Right lung (tissue), 5 donors: Measurements from ENCODE around the gene NCKAP5. TPM values are rescaled to one million over a fixed set of nuclear protein-coding genes. Genes with fewer than 3 reads are reported as not detected.

Source experiments
- DNase-seq, 2 donors: peaks; one replicate each; pipeline ENCODE4 v3.0.0-alpha.2; 2013
- polyA plus RNA-seq, 5 donors: library from polyadenylated mRNA; unstranded; fragments of 120-200 nt; gene quantifications; one replicate each; pipeline versions ENCODE4 v1.2.1 to v1.2.3, GENCODE V29; 2013; ENCODE audit warnings: inconsistent platforms in 1 of 5, low replicate concordance in 1 of 5; ENCODE audit not compliant: insufficient read length in 5 of 5, insufficient read depth in 1 of 5

NCKAP5 gene
- polyA plus RNA-seq, 5 donors: 15.1 to 20.7 (median 15.9) TPM

DNA sequence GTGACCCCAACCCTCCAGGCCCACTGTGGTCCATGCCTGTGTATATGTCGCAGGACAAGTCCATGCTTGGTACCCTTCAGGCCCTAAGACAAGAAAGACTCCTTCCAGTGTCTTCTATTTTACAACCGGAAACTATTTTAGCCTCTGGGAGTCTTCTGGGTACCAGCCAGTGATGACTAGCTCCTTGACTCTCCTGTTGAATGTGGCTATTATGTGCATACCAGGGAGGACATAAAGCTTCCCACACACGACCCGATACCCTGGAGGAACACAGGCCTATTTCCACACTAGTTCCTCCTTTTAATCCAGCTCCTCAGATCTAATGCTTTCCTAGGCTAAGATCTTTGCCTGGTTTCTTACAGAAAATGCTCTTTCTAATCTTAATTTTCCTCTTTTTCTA, 178.1 kb downstream of the NCKAP5 start:
- DNase-seq: no peak

DNA sequence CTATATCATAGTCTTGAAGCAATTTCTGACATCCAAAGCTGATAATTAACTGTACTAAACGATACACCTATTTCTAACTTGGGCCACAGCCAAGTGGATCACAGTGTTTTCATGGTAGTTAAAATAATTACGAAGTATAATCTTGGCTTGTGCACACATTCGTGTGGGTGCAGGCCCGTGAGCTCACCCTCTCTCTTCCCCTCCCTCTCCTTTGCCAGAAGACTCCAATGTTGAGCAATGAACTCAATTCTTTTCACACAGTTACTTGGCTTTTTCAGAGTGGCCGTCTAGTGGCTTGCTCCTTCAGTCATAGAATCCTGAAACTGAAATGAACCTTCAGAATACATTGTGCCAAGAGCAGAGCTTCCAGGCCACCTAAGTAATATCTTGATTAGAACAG, 178.7 kb downstream of the NCKAP5 start:
- no peak for DNase-seq

DNA sequence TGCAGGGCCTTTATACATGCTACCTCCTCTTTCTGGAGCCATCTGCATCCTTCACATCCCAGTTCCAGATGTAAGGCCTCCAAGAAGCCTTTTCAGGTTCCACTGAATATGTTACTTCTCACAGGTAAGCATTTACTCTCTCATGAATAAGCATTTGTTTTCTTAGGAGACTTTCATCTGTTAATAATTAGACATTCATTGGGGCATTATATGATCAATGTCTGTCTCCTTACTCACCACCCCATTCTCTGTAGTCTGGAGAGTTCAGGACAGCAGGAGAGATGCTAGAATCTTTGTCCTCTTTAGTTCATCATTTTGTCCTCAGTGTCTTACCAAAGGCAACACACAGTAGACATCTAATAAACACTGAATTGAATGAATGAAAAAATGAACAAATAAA, 185.7 kb downstream of the NCKAP5 start:
- DNase-seq: no peak

DNA sequence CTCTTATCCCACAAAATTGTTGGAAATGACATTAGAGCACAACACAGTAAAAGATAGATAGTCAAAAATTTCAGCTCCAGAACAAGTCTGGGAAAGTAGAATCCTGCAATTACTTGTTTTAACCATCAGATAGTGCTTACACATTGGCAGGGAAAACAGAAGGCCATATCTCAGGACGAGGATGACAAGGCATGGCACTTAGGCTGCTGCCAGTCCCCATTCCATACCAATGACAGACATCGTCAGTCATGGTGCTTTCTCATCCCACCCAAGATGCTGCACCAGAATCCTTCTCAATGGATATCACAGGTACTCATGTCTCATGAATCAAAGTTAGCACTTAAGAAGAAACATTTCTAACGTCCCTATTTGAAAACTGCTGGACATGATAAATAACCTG, 187.3 kb downstream of the NCKAP5 start:
- DNase-seq: no peak

DNA sequence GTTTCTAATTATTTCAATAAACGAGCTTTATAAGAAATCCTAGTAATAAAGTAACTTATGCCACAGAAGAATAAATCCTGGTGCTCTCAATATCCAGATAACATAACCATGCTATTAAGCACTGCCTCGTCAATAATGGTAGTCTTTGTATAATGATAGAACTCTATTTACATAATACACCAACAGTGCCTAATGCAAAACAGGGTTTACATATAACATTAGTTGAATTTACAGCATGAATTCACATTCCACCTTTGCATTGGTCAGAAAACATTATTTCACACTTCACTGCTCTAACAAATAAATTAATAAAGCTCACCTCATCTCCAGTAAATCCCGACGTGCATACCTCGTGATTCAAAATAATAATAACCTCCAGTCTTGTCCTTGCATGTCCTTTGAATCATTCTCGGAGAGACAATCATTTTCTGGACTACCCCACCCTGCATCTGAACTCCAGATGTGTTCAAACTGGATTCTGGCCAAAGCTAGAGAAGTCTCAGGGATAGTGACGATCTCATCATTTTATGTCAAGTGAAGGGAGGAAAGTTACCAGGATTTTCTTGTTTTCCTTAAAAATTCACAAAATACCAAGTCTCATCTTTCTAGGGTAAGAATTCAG, 189.2 kb downstream of the NCKAP5 start:
- DNase-seq: no peak

DNA sequence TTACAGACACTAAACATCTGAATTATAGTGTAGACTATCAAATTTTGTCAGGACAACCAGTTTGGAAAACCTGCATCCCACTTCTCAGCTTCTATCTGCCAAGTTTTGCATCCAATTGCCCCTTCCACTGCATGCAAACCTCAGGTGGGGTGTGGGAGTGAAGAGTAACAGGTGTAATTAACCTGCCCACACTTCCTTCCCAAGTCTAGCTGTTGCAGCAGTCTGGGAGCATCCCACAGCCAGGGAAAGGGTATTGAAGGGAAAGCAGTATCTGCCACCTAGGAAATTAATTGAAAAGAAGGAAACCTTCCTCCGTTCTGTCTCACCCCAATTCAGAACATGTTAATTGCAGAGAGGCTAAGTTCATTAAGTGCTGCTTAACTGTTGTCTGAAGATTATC, 189.9 kb downstream of the NCKAP5 start:
- no peak for DNase-seq

DNA sequence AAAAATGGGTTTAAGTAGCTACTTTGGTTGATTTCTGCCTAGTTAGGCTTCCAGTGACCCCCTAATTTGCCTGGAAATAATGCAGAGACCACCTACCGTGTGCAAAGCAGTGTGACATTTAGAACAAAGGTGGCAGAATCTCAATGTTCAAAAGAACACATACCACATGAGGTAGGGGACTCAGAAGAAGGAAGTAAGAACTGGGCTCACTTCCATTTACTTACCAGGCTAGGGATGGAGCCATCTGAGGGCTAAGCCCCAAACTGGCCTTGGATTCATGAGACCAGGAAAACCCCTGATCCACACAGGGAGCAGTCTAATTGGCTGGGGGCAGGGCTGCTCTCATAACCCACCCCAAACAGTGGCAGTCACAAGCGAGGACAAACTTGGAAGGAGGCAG, 190.7 kb downstream of the NCKAP5 start:
- no peak for DNase-seq

DNA sequence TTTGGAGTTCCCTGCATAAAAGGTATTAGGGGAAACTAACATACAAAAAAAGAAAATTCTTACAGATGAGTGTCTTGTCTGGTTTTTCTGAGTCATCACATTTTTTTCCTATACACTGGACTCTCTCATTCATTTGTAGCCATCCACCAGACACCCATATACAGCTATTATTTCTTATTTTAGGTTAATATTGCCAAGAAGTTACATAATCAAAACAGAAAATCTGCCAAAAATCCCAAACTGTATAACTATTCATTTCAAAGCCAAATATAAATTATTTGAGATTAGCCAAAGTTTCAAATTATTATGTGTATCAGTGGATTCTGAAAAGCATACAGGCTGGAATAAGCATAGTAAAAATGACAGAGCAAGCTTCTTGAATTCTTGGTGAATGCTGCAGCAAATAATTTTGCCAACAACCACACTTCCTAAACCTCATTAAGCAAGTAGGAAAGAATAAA, 191.2 kb downstream of the NCKAP5 start:
- DNase-seq: peak; percentile 18 to 20

DNA sequence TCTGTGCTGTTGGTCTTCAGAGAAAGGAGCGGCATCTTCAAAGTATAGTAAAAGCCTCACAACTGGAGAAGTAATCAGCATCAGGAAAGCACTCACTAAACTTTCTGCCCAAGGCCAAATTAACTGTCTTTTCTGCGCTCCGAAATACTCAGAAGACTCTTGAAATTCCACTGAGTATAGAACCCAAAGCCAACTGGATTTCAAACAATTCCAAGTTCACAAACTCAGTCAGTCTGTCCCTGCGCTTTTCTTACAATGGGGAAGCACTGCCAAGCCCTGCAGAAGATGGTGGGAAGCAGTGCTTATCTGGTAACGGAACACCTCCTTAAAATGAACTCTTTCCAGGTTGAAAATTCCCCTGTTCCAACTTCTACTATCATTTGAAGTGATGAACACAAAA, 193.5 kb downstream of the NCKAP5 start:
- DNase-seq: no peak

DNA sequence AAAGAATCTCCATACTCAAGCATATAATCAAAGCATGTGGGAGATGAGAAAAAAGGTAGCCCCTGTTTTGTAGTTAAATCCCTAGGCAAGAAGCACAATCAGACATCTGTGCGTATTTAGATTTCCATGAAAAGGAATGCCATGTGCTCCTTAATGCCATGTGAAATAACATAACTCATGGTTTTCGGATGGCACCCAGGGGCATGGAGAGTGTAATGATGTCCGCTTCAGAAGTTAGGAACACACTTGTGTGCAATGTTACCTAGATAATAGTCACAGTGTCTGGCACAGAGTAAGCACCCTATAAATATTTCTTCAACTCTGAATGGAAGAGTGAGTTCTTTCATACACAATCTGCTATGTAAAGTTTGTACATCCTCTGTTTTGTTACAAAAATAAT, 197.0 kb downstream of the NCKAP5 start:
- DNase-seq: no peak

DNA sequence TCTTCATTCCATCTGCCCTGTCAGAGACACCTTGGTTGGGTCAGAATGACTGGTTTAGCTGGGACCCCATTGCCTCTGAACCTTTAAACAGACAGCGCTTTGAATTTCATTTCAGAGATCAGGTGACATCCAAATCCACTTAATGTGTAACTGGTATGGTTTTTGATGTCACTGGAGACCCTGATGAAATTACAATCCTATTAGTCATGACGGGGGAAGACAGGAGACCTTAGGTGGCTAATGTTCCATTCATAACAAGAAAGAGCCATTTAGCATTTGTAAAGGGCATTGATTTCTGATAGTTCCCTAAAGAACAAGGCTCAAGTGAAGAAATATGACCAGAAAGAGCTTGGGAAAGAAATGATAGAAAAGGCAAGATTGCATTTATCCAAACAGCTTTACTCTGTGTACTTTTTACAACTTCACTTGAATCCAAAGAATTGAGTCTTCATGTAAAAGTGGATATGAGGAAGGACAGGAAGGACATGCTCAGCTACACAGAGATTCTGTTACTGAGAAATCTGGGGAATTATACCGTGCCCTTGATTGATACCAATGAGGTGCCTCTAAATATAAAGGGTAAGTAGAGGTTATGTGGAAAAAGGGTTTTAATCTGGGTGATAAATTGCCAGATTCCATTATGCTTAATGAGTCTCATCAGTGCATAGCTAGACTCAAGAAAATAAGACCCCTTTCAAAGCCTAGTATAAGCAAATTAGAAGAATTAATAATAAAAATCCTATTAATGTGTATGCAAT, 198.2 kb downstream of the NCKAP5 start:
- no peak for DNase-seq

DNA sequence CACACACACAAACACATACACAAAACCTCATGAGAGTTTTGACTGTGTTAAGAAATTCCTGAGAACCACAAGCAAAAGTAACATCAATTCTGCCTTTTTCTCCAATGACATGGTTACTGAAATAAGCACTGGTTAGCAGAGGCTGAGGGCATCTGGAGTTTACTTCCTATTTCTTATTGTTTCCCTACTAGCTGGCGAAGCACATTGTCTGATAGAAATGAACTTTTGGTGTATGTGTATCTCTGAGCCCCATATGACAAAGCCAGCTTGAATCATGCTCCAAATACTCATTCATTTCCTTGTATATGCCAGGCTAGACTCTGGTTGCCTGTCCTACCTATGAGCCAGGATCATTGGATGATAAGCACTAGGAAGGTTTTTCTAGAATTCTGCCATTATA, 203.1 kb downstream of the NCKAP5 start:
- no peak for DNase-seq

DNA sequence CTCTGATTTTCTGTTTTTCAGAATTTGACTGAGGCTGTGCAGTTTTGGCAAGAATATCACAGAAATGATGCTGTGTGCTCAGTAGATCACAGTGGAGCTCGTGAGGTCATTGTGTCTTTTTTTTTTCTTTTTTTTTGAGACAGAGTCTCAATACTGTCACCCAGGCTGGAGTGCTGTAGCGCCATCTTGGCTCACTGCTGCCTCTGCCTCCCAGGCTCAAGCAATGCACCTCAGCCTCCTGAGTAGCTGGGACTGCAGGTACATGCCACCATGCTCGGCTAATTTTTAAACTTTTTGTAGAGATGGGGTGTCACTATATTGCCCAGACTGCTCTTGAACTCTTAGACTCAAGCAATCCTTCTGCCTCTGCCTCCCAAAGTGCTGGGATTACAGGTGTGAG, 203.6 kb downstream of the NCKAP5 start:
- no peak for DNase-seq

DNA sequence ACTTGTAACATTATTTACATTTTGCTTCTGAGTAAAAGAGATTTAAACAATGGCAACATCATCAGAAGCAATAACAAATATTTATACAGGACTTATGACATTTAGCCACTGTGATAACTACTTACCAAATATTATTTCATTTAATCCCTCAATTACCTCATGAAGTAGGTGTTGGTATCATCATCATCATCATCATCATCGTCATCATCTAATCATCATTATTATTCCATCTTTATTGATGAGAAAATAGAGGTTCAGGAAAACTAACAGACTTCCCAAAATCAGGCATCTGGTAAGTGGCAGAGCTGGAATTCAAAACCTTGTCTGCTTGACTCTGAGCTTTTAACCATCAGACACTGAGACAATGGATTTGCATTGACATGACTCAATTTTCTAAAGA, 204.4 kb downstream of the NCKAP5 start:
- DNase-seq: no peak

DNA sequence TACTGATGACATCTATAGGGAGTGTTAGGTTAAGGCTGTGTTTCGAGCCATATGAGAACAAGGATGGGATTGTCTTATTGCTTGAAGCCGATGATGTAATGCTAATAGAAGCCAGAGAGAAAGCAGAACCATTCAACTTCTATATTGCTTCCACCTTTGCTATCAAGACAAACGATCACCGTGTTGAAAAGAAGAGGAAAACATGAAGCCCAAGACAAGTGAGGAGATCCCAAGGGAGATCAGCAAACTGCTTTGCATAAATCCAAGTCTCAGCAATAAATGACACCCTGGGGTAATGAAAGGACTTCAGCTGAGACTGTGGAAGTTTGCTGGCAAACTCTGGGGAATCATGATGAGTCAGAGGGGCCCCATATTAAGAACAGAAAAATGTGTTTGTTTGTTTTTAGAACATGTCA, 206.2 kb downstream of the NCKAP5 start:
- DNase-seq: no peak

DNA sequence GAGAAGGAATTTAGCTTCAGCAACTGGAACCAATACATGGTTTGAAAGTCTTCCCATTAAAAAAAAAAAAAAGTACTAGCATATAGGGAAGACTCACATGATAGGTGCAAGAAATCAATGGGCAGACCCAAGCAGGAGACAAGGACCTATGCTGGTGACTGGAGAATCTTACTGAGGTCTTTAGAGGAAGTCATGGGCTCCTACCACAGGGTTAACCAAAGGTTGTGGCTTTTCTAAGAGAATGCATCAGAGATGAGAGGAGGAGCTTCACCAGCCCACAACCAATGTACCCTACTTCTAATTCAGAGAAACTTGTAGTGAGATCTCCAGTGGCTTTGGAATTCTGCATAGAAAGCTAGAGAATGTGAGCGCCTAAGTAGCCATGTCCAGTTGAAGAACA, 207.4 kb downstream of the NCKAP5 start:
- DNase-seq: no peak

DNA sequence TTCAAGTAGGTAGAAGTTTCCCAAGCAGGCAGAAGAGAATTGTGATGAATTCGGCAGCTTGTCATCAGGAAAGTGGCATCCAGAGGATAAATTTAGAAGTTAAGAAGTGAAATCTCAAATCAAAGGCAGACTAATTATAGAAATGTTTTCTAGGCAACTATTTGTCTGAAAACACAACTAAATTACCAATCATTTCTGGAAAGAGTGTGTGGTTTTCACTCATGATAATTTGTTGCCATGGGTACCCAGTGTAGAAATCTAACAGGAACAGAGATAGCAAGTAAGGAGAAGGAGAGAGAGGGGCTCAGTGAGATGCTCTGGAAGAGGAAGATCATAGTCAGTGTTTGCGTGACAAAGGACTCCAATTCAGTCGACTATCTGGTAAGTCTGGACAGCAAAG, 208.1 kb downstream of the NCKAP5 start:
- no peak for DNase-seq

DNA sequence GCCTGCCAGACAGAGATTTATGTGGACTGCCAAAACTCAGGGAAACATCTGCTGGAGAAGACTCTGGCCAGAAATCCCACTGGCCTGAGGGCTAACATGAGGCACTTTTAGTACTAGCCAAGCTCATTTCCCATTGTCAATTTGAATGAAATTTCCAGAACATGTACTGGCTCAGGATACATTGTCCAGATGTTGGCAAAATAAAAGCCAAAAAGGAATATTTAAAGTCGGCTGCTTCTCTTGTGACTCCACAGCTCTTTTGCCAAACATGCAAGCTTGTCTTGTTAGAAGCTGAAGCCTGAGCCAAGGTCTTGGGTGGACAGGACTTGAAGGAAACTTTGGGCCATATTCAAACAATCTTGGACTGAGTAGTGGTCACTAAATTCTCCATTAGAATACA, 215.5 kb downstream of the NCKAP5 start:
- DNase-seq: no peak

DNA sequence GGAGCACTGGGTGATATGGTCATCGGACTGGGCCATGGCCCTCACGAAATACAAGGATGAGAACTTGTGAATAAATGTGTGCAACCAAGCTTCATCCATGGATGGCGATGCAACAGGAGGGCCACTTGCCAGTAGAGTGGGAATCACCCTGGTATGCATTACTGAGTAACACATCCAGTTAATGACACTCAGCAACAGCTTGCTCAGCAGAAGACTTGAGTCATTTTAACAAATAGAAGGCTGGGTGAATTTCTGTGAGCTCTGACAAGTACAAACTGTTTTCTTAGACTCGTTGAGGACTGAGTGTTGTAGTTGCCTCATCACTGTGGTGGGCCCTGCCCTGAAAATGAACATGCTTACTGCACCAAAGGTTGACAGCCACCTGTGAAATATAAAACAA, 221.6 kb downstream of the NCKAP5 start:
- no peak for DNase-seq

DNA sequence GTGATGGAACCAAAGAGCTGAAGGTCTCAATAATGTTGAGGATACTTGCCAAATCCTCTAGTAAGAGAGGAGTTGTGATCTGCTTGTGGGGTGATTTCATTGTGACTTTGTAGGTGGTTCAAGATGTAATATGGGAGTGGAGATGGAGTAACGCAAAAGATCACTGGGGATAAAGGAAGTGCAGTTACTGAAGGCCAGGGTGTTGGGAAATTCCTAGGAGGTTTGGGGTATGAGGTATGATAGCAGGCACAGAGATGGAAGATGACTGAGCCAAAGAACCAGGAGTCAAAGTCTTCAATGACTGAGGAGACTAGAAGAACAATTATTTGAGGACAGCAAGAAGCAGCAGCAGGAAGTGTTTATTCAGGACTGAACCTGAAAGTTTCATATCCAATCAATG, 222.6 kb downstream of the NCKAP5 start:
- DNase-seq: no peak

DNA sequence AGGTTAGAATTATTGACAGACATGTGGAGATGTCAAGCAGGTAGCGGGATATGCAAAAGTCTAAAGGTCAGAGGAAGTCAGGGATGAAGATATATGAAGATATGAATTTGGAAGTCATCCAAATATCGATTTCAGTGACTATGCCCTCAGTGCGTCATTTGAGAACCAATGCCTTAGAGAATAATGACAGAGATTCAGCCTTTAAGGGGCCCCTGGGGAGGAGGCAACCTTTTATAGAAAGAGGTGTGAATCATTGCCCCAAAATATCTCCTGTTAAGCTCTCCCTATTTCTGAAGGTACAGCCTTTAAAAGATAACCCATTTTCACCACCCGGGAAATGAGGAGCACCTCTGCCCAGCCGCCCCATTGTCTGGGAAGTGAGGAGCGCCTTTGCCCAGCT, 223.4 kb downstream of the NCKAP5 start:
- no peak for DNase-seq

DNA sequence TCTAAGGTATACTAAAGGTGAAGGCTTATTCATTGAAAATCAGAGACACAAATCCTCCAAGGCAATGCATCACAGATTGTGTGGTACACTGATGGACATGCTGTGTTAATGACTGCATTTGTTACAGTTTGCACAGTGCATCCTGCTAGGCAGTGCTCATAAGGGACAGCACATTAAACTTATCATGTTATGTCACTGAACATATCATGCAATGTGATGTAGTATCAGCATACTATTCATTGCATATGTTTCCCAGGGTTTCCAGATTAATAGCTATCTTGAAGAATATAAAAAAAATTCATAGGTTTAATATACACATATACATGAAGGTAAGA, 225.3 kb downstream of the NCKAP5 start:
- DNase-seq: no peak

DNA sequence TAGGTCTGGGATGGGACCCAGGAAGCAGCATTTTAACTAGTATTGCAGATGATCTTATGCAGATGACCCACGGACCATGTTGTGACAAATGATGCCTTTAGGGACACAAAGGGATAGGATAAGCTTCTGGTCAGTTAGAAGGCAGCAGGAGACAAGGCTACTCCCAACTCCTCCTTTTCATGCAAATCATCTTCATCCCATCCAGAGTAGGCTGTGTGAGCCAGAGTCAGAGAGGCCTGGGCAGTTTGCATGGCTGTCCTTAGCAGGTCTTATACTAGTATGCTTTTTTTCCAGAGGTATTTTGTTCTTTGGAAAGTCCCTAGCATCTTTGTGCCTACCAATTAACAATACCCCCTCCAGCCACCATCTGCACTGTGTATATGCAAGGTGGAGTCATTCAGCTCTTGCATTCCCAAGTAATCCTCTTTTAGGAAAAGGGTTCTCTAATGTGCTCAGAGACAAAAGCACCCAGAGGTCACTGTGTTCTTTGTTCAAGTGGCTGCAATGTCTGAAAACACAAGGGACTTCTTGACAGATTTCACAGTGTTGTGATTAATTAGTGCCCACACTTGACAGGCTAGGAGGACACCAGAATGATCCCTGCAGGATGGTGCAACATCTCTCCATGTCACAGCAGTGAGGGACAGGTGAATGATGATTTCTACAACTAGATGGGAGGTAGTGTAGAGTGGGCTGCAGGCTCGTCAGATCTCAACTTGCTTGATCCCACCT, 225.8 kb downstream of the NCKAP5 start:
- no peak for DNase-seq
